ENCODE data around the gene SENP1. TPM values are rescaled to one million over a fixed set of nuclear protein-coding genes. Genes with fewer than 3 reads are reported as not detected.

Gene SENP1
- polyA plus RNA-seq, 1 donor from 2014 or later = 14.0 TPM

DNA sequence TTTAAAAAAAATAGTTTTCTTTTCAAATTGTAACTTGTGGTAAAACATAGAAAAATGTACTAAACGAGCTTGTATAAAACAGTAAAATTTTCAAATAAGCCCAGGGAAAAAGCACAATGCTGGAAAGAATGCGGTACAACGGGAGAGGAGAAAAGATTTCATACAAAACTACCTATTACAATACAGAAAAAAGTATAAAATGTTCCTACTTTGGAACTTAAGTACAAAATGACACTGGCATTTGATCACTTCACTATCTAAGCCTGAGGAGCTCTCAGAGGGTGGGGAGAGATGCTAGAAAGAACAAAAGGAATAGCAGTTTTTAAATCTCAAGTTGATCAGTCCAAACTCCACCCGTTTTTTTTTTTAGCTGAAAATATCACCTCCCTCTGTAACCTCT is 62.1 kb downstream of the SENP1 start:
- H3F3A ChIP-seq (ENCODE audit: insufficient read depth, low read length, poor library complexity, severe bottlenecking) = no peaks in the 10 kb centered on the region
- H3K27me3 ChIP-seq (ENCODE audit: insufficient read depth, low read depth, low read length) = no peaks in the 10 kb centered on the region
- no peaks in the 10 kb centered on the region for H4K20me1 ChIP-seq (ENCODE audit: insufficient read depth)
- no peaks in the 10 kb centered on the region for H3K9me2 ChIP-seq (ENCODE audit: insufficient read depth, low read length)
- no peak overlapping the region for H3K4me3 ChIP-seq (ENCODE audit: low read length)
- no peak for TF ChIP-seq POLR2AphosphoS5 (IDR thresholded peaks at IDR 0.05)
- no peak for TF ChIP-seq SMC3 (conservative IDR thresholded peaks at IDR 0.05; ENCODE audit: poor library complexity)
- TF ChIP-seq RAD21 (conservative IDR thresholded peaks at IDR 0.05) = no peak
- TF ChIP-seq, protein P1, sequence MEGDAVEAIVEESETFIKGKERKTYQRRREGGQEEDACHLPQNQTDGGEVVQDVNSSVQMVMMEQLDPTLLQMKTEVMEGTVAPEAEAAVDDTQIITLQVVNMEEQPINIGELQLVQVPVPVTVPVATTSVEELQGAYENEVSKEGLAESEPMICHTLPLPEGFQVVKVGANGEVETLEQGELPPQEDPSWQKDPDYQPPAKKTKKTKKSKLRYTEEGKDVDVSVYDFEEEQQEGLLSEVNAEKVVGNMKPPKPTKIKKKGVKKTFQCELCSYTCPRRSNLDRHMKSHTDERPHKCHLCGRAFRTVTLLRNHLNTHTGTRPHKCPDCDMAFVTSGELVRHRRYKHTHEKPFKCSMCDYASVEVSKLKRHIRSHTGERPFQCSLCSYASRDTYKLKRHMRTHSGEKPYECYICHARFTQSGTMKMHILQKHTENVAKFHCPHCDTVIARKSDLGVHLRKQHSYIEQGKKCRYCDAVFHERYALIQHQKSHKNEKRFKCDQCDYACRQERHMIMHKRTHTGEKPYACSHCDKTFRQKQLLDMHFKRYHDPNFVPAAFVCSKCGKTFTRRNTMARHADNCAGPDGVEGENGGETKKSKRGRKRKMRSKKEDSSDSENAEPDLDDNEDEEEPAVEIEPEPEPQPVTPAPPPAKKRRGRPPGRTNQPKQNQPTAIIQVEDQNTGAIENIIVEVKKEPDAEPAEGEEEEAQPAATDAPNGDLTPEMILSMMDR (IDR thresholded peaks at IDR 0.05; ENCODE audit: poor library complexity, severe bottlenecking) = no peak
- no peak for TF ChIP-seq EP300 (conservative IDR thresholded peaks at IDR 0.05; ENCODE audit: poor library complexity, severe bottlenecking)
- TF ChIP-seq MXI1 (conservative IDR thresholded peaks at IDR 0.05; ENCODE audit: poor library complexity, severe bottlenecking) = no peak
- TF ChIP-seq TAF1 (IDR thresholded peaks at IDR 0.05; ENCODE audit: low read depth) = no peak
- TF ChIP-seq, protein P2, sequence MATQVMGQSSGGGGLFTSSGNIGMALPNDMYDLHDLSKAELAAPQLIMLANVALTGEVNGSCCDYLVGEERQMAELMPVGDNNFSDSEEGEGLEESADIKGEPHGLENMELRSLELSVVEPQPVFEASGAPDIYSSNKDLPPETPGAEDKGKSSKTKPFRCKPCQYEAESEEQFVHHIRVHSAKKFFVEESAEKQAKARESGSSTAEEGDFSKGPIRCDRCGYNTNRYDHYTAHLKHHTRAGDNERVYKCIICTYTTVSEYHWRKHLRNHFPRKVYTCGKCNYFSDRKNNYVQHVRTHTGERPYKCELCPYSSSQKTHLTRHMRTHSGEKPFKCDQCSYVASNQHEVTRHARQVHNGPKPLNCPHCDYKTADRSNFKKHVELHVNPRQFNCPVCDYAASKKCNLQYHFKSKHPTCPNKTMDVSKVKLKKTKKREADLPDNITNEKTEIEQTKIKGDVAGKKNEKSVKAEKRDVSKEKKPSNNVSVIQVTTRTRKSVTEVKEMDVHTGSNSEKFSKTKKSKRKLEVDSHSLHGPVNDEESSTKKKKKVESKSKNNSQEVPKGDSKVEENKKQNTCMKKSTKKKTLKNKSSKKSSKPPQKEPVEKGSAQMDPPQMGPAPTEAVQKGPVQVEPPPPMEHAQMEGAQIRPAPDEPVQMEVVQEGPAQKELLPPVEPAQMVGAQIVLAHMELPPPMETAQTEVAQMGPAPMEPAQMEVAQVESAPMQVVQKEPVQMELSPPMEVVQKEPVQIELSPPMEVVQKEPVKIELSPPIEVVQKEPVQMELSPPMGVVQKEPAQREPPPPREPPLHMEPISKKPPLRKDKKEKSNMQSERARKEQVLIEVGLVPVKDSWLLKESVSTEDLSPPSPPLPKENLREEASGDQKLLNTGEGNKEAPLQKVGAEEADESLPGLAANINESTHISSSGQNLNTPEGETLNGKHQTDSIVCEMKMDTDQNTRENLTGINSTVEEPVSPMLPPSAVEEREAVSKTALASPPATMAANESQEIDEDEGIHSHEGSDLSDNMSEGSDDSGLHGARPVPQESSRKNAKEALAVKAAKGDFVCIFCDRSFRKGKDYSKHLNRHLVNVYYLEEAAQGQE (IDR thresholded peaks at IDR 0.05; ENCODE audit: borderline replicate concordance) = no peak
- no peak for TF ChIP-seq EZH2 (IDR thresholded peaks at IDR 0.05; ENCODE audit: borderline replicate concordance, insufficient read depth, low read length, poor library complexity, severe bottlenecking)
- H3K9me3 ChIP-seq (ENCODE audit: low read length) = no peaks in the 10 kb centered on the region
- no peak overlapping the region for H3K9ac ChIP-seq (ENCODE audit: low read length)
- H3K27ac ChIP-seq (ENCODE audit: low read length) = no peak overlapping the region
- H3K4me2 ChIP-seq (ENCODE audit: low read length) = no peak overlapping the region
- H3K79me2 ChIP-seq (replicated peaks; ENCODE audit: insufficient read depth, low read length) = no peaks in the 10 kb centered on the region
- H2AFZ ChIP-seq (ENCODE audit: low read depth, low read length) = no peak overlapping the region
- H3K36me3 ChIP-seq (ENCODE audit: insufficient read depth, low read length) = peaks cover 7% of the 10 kb centered on the region

DNA sequence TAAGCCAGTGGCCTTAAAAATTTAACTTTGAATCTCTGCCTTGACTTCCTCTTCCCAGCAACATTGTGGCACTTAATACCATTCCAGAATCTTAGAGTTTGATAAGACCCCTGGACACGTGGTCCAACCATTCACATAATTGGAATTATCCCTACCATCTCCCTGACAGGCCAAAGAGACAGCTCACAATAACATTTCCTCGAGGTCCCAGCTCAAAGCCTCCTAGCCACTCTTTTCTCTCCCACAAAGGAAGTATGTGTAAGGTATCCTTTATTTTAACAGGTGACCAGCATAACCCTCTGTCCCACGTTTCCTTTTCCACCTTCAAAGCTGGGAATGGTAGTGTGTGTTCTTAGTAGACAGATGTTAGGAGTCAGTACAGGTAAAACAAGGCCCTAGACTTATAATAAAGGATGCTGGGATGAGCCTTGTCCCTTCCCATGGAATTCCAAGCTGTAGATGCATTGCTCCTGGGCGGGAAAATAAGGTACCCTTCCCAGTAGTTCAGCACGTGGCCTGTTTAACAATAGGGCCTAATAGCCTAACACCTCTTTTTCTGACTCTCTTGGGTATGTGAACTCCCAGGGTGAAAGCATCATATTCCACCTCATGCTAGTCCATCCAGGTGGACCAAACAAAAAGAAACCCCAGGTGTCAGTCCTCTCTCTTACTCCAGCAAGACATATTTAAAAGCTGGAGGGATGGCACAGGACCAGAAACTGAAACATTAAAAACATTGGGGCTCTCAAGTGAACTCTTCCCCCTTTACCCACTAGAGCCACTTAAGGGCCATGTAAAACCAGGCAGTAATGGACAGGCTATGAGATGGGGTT is 64.1 kb downstream of the SENP1 start:
- TF ChIP-seq SMC3 (conservative IDR thresholded peaks at IDR 0.05; ENCODE audit: poor library complexity) = no peak
- TF ChIP-seq EP300 (conservative IDR thresholded peaks at IDR 0.05; ENCODE audit: poor library complexity, severe bottlenecking) = no peak
- Histone ChIP-seq H4K20me1 (ENCODE audit: insufficient read depth) (no peaks in the 10 kb centered on the region), H3K4me3 (ENCODE audit: low read length) (no peak overlapping the region), H3K4me2 (ENCODE audit: low read length) (no peak overlapping the region), H3K27me3 (ENCODE audit: insufficient read depth, low read depth, low read length) (no peaks in the 10 kb centered on the region), H3K79me2 (replicated peaks; ENCODE audit: insufficient read depth, low read length) (no peaks in the 10 kb centered on the region), H3K9me2 (ENCODE audit: insufficient read depth, low read length) (no peaks in the 10 kb centered on the region), H3F3A (ENCODE audit: insufficient read depth, low read length, poor library complexity, severe bottlenecking) (no peaks in the 10 kb centered on the region), H3K27ac (ENCODE audit: low read length) (no peak overlapping the region), H3K36me3 (ENCODE audit: insufficient read depth, low read length) (peaks cover 7% of the 10 kb centered on the region), H3K9me3 (ENCODE audit: low read length) (no peaks in the 10 kb centered on the region), H3K9ac (ENCODE audit: low read length) (no peak overlapping the region), H2AFZ (ENCODE audit: low read depth, low read length) (no peak overlapping the region)
